NCI-H460 (cell line): ENCODE results near the gene PRKD1. TPM values are rescaled to one million over a fixed set of nuclear protein-coding genes. Genes with fewer than 3 reads are reported as not detected.

Experiments
- DNase-seq: peaks from one replicate; pipeline ENCODE4 v3.0.0-alpha.2; 2016; ENCODE audit warnings: low read depth; ENCODE audit errors: extremely low read depth
- small RNA-seq, 2 experiments: library from RNA; depleted of rRNA; stranded (forward); fragments of <200 nt; gene quantifications; one replicate each; pipeline ENCODE3, GENCODE V24; 2014
- total RNA-seq: library from RNA; depleted of rRNA; stranded (reverse); fragments of >200 nt; shearing (Covaris generic); gene quantifications from 2 replicates; pipeline ENCODE4 v1.2.3, GENCODE V29; 2014

Gene PRKD1
- total RNA-seq, 1 experiment from 2014 or later: 5.3 TPM

- DNase-seq: no peak
These were observed 390.6 kb downstream of the PRKD1 start for GRCh38 chr14:29536886-29537511.

GRCh38 chr14:29529418-29529817, 398.2 kb downstream of the PRKD1 start:
- DNase-seq: no peak

- no peak for DNase-seq
These were observed 398.8 kb downstream of the PRKD1 start for GRCh38 chr14:29528889-29529288.

GRCh38 chr14:29527286-29527685, 400.4 kb downstream of the PRKD1 start:
- no peak for DNase-seq

Small RNA genes within 50 kb of the gene (small RNA-seq; reads per million reads assigned to genes)
- 0 reads per million in 2 experiments for gene RNU6-1234P
